Astrocyte (in vitro differentiated cells and primary cell): ENCODE measurements around the gene PDYN. TPM values are rescaled to one million over a fixed set of nuclear protein-coding genes. Genes with fewer than 3 reads are reported as not detected.

Experiments used
- DNase-seq: peaks from one replicate; pipeline ENCODE4 v3.0.0-alpha.2; 2010; ENCODE audit warnings: low read depth
- FAIRE-seq: peaks from 2 replicates; lab custom pipeline; 2011; peaks lifted over from hg19 to GRCh38; lab: Jason Lieb, UNC
- H2AFZ ChIP-seq: 2 replicates; pipeline ENCODE4 v1.6.0; 2012; ENCODE audit warnings: low read depth, low read length, inconsistent platforms
- H3K27ac ChIP-seq: 2 replicates; pipeline ENCODE4 v1.5.1; 2011; ENCODE audit warnings: low read depth, low read length, inconsistent platforms
- H3K27me3 ChIP-seq: 2 replicates; pipeline ENCODE4 v1.6.0; 2011; ENCODE audit warnings: low read length, inconsistent platforms; ENCODE audit not compliant: insufficient read depth
- H3K36me3 ChIP-seq: 2 replicates; pipeline ENCODE4 v1.5.1; 2011; ENCODE audit warnings: low read length, inconsistent platforms; ENCODE audit not compliant: insufficient read depth
- H3K4me1 ChIP-seq: 2 replicates; pipeline ENCODE4 v1.5.1; 2011; ENCODE audit warnings: low read length, inconsistent platforms; ENCODE audit not compliant: insufficient read depth
- H3K4me2 ChIP-seq: 2 replicates; pipeline ENCODE4 v1.6.0; 2012; ENCODE audit warnings: low read length, inconsistent platforms
- H3K4me3 ChIP-seq: 2 replicates; pipeline ENCODE4 v1.5.1; 2011; ENCODE audit warnings: low read depth, mild to moderate bottlenecking, low read length, inconsistent platforms; ENCODE audit not compliant: insufficient read depth
- H3K79me2 ChIP-seq: 2 replicates; pipeline ENCODE4 v1.6.0; 2012; ENCODE audit warnings: mild to moderate bottlenecking, low read length, inconsistent platforms; ENCODE audit not compliant: insufficient read depth
- H3K9ac ChIP-seq: 2 replicates; pipeline ENCODE4 v1.6.0; 2012; ENCODE audit warnings: mild to moderate bottlenecking, low read length, inconsistent platforms
- H3K9me3 ChIP-seq: 2 replicates; pipeline ENCODE4 v1.5.1; 2012; ENCODE audit warnings: low read depth, mild to moderate bottlenecking, low read length, inconsistent platforms; ENCODE audit not compliant: insufficient read depth
- H4K20me1 ChIP-seq: 2 replicates; pipeline ENCODE4 v1.6.0; 2012; ENCODE audit warnings: low read length, inconsistent platforms; ENCODE audit not compliant: insufficient read depth
- H3K27ac Mint-ChIP-seq: one replicate; pipeline ENCODE4 v1.8.0; 2021; ENCODE audit warnings: mild to moderate bottlenecking, mixed read lengths; ENCODE audit not compliant: unreplicated experiment
- H3K27me3 Mint-ChIP-seq: one replicate; pipeline ENCODE4 v1.8.0; 2021; ENCODE audit warnings: low read depth, mixed read lengths; ENCODE audit not compliant: unreplicated experiment
- H3K36me3 Mint-ChIP-seq: one replicate; pipeline ENCODE4 v1.8.0; 2021; ENCODE audit warnings: low read depth, mixed read lengths; ENCODE audit not compliant: unreplicated experiment
- H3K4me1 Mint-ChIP-seq: one replicate; pipeline ENCODE4 v1.8.0; 2021; ENCODE audit warnings: low read depth, mixed read lengths; ENCODE audit not compliant: unreplicated experiment
- H3K4me3 Mint-ChIP-seq: one replicate; pipeline ENCODE4 v1.8.0; 2021; ENCODE audit warnings: mild to moderate bottlenecking, moderate library complexity, mixed read lengths; ENCODE audit not compliant: unreplicated experiment
- H3K9me3 Mint-ChIP-seq: one replicate; pipeline ENCODE4 v1.8.0; 2021; ENCODE audit warnings: mild to moderate bottlenecking, mixed read lengths; ENCODE audit not compliant: unreplicated experiment
- EZH2 ChIP-seq: IDR thresholded peaks from 2 replicates; pipeline ENCODE4 v1.6.1; 2012; ENCODE audit warnings: mild to moderate bottlenecking, low read length, inconsistent platforms; ENCODE audit not compliant: insufficient read depth
- total RNA-seq: library from RNA; stranded (reverse); gene quantifications from 2 replicates; pipeline ENCODE4 v1.2.1, GENCODE V29; 2021
- TF ChIP-seq, protein P1 (sequence below): IDR thresholded peaks from 2 replicates; pipeline ENCODE4 v1.5.1; 2011; ENCODE audit warnings: low read depth, mild to moderate bottlenecking, inconsistent platforms, low read length, moderate library complexity; ENCODE audit not compliant: insufficient read depth

The PDYN gene
- total RNA-seq, 1 donor from 2014 or later: not detected

DNA sequence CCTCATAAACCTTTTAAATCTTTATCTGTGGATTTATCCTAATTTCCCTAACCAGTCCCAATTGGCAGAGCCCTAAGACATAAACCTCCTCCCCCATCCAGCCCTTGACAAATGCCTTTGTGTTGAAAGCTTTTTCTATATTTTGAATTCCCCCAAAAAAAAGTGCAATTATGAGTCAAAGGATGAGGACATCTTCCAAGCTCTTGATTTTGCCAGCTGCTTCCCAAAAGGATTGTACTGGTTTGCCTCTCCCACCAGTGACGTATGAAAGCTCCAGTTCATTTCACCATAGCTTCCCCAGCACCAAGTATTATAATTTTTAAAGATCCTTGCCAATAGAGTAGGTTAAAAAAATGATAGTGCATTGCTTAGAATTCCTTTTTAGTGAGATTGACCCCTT lies 59.7 kb downstream of the PDYN start:
- peaks cover 12% of the 10 kb centered on the region for H3K4me1 ChIP-seq
- no peak overlapping the region for H3K9ac ChIP-seq
- H2AFZ ChIP-seq: no peak overlapping the region
- H3K79me2 ChIP-seq: no peaks in the 10 kb centered on the region
- H3K4me1 Mint-ChIP-seq: peaks cover 13% of the 10 kb centered on the region
- H3K9me3 ChIP-seq: no peaks in the 10 kb centered on the region
- no peak overlapping the region for H3K4me3 ChIP-seq
- H3K27ac Mint-ChIP-seq: peak overlapping the region; percentile 58
- no peaks in the 10 kb centered on the region for H3K36me3 ChIP-seq
- H3K27ac ChIP-seq: peak overlapping the region; percentile 35
- H3K36me3 Mint-ChIP-seq: peaks cover 37% of the 10 kb centered on the region
- H3K4me3 Mint-ChIP-seq: no peak overlapping the region
- no peak for TF ChIP-seq EZH2
- TF ChIP-seq, protein P1, sequence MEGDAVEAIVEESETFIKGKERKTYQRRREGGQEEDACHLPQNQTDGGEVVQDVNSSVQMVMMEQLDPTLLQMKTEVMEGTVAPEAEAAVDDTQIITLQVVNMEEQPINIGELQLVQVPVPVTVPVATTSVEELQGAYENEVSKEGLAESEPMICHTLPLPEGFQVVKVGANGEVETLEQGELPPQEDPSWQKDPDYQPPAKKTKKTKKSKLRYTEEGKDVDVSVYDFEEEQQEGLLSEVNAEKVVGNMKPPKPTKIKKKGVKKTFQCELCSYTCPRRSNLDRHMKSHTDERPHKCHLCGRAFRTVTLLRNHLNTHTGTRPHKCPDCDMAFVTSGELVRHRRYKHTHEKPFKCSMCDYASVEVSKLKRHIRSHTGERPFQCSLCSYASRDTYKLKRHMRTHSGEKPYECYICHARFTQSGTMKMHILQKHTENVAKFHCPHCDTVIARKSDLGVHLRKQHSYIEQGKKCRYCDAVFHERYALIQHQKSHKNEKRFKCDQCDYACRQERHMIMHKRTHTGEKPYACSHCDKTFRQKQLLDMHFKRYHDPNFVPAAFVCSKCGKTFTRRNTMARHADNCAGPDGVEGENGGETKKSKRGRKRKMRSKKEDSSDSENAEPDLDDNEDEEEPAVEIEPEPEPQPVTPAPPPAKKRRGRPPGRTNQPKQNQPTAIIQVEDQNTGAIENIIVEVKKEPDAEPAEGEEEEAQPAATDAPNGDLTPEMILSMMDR: no peak
- DNase-seq (peak; percentile 83), FAIRE-seq (peak; percentile 52)
- peaks cover 9% of the 10 kb centered on the region for H4K20me1 ChIP-seq
- H3K4me2 ChIP-seq: peak overlapping the region; percentile 47
- no peaks in the 10 kb centered on the region for H3K27me3 ChIP-seq
- H3K9me3 Mint-ChIP-seq: no peaks in the 10 kb centered on the region
- H3K27me3 Mint-ChIP-seq: no peaks in the 10 kb centered on the region

DNA sequence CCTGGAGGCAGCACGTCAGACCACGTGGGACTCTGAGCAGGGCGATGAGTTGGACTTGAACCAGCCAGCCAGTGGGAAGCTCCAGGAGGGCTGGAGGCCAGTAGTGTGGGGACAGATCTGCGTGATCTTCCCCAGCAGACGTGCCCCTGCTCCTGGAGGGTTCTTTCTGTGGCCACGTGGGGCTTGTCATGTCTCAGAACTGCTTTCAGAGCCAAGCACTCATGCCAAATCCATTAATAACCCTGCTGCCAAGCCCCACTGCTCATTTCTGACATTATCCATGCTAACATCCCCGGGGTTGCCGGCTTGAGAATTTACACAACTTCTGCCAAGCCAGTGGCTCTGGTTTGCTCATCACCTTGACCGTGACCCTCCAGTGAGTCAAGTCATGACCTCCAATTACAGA lies 60.4 kb downstream of the PDYN start:
- H3K4me1 ChIP-seq: peaks cover 12% of the 10 kb centered on the region
- H3K4me1 Mint-ChIP-seq: peaks cover 13% of the 10 kb centered on the region
- H3K27ac Mint-ChIP-seq: no peak overlapping the region

DNA sequence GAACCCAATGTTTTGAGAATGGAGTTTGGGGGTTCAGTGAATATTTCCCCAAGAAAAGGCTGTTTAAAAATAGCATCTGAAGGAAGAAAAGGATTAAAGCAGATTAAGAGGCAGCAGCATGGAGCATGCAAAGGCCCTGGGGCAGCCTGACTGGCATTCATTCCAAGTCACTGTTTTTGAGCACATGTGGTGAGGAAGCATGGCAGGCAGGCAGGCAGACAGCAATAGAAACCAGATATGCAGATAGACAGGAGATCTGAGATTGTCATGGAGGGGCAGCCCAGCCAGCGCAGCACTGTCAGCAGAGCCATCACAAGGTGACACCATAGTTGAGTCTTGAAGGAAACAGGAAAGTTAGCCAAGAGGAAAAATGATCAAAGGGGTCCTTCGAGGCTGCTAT lies 60.9 kb downstream of the PDYN start:
- Mint-ChIP-seq H3K4me3 (no peak overlapping the region), H3K4me1 (peaks cover 13% of the 10 kb centered on the region), H3K36me3 (peaks cover 38% of the 10 kb centered on the region), H3K27me3 (no peaks in the 10 kb centered on the region), H3K27ac (no peak overlapping the region), H3K9me3 (no peaks in the 10 kb centered on the region)
- H3K4me1 ChIP-seq: peaks cover 12% of the 10 kb centered on the region
- H3K9ac ChIP-seq: no peak overlapping the region
- H3K4me3 ChIP-seq: no peak overlapping the region
- no peak overlapping the region for H2AFZ ChIP-seq
- peaks cover 2% of the 10 kb centered on the region for H3K36me3 ChIP-seq
- no peak for FAIRE-seq
- peaks cover 9% of the 10 kb centered on the region for H4K20me1 ChIP-seq
- no peak for DNase-seq
- no peaks in the 10 kb centered on the region for H3K27me3 ChIP-seq
- no peak for TF ChIP-seq EZH2
- TF ChIP-seq, protein P1: no peak
- H3K79me2 ChIP-seq: no peaks in the 10 kb centered on the region
- H3K9me3 ChIP-seq: no peaks in the 10 kb centered on the region
- H3K27ac ChIP-seq: no peak overlapping the region
- no peak overlapping the region for H3K4me2 ChIP-seq

More for the DNA sequence above, 60.4 kb downstream of the PDYN start:
- no peak overlapping the region for H2AFZ ChIP-seq
- H3K4me3 ChIP-seq: no peak overlapping the region
- H3K36me3 ChIP-seq: peaks cover 2% of the 10 kb centered on the region
- TF ChIP-seq EZH2: no peak
- TF ChIP-seq, protein P1: no peak
- H3K4me2 ChIP-seq: no peak overlapping the region
- FAIRE-seq (no peak), DNase-seq (peak; percentile 48)
- H3K9me3 ChIP-seq: no peaks in the 10 kb centered on the region
- Mint-ChIP-seq H3K27me3 (no peaks in the 10 kb centered on the region), H3K9me3 (no peaks in the 10 kb centered on the region), H3K4me3 (no peak overlapping the region), H3K36me3 (peaks cover 38% of the 10 kb centered on the region)
- no peak overlapping the region for H3K9ac ChIP-seq
- H3K27me3 ChIP-seq: no peaks in the 10 kb centered on the region
- H3K79me2 ChIP-seq: no peaks in the 10 kb centered on the region
- peaks cover 9% of the 10 kb centered on the region for H4K20me1 ChIP-seq
- H3K27ac ChIP-seq: no peak overlapping the region
